ENCODE measurements around the gene RAN. TPM values are rescaled to one million over a fixed set of nuclear protein-coding genes. Genes with fewer than 3 reads are reported as not detected.

The RAN gene
- total RNA-seq, 4 donors from 2014 or later: 105 to 296 (median 232) TPM

DNA sequence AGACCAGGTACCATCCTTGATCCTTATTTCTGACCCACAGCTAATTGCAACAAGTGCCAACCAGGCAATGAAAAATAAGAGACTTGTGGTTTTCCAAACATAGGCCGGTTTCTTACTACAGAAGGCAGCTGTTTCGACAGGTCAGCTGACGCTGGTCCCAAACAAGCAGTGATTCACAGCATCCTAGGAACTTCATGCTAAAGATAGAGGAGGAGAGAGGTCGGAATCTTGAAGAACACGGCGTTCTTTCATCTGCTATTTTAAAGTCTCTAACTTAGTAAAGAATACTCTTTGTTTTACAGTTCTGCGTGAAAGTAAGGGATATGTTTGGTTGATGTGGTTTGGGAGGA lies 53.8 kb downstream of the RAN start:
- Histone ChIP-seq H3K4me3 (no peak overlapping the region), H3K9me3 (no peaks in the 10 kb centered on the region), H3K36me3 (no peaks in the 10 kb centered on the region), H3K27me3 (peaks cover 15% of the 10 kb centered on the region), H3K27ac (no peak overlapping the region), H3K4me1 (no peaks in the 10 kb centered on the region)
- no peak for DNase-seq (ENCODE audit: low spot score in 2 of 2)
- TF ChIP-seq POLR2A (IDR thresholded peaks at IDR 0.05): no peak
- no peak for TF ChIP-seq POLR2AphosphoS5 (IDR thresholded peaks at IDR 0.05)
- TF ChIP-seq, protein P1, sequence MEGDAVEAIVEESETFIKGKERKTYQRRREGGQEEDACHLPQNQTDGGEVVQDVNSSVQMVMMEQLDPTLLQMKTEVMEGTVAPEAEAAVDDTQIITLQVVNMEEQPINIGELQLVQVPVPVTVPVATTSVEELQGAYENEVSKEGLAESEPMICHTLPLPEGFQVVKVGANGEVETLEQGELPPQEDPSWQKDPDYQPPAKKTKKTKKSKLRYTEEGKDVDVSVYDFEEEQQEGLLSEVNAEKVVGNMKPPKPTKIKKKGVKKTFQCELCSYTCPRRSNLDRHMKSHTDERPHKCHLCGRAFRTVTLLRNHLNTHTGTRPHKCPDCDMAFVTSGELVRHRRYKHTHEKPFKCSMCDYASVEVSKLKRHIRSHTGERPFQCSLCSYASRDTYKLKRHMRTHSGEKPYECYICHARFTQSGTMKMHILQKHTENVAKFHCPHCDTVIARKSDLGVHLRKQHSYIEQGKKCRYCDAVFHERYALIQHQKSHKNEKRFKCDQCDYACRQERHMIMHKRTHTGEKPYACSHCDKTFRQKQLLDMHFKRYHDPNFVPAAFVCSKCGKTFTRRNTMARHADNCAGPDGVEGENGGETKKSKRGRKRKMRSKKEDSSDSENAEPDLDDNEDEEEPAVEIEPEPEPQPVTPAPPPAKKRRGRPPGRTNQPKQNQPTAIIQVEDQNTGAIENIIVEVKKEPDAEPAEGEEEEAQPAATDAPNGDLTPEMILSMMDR (IDR thresholded peaks at IDR 0.05): no peak
- no peak for TF ChIP-seq EP300 (IDR thresholded peaks at IDR 0.05)
- 74% methylated on average over 7 of the region's 7 CpGs for WGBS

Other genes with a start within 250 kb of the RAN start
- 10 to 100 TPM in 1 of 4 donors, 1 to 10 TPM in 3; 2.1 to 21.8 (median 3.0) TPM for gene RIMBP2, start 155.8 kb upstream of the RAN start, total RNA-seq
- gene STX2, start 32.8 kb upstream of the RAN start, total RNA-seq: 1 to 10 TPM; 2.9 to 7.2 (median 4.4) TPM
- 10 to 100 TPM in 2 of 4 donors, 1 to 10 TPM in 2; 4.2 to 12.4 (median 10.4) TPM for gene ADGRD1, start 81.8 kb downstream of the RAN start, total RNA-seq